ENCODE data around the gene IARS2. TPM values are rescaled to one million over a fixed set of nuclear protein-coding genes. Genes with fewer than 3 reads are reported as not detected.

IARS2 gene
- total and polyA plus RNA-seq, 2 experiments from 2014 or later: 55.2 to 85.8 TPM

GRCh38 chr1:220170836-220171526, 77.0 kb downstream of the IARS2 start:
- no peaks in the 10 kb centered on the region for H3K9me2 ChIP-seq (replicated peaks; ENCODE audit: insufficient read depth)
- WGBS (ENCODE audit: low lambda C conversion rate, missing lambda C conversion rate): 96% methylated on average over 1 of the region's 1 CpG
- no peak overlapping the region for H3K4me2 ChIP-seq
- DNase-seq (ENCODE audit: low spot score): no peak
- no peak overlapping the region for H3K27ac ChIP-seq
- H3K4me3 ChIP-seq: no peak overlapping the region
- TF ChIP-seq, protein P1, sequence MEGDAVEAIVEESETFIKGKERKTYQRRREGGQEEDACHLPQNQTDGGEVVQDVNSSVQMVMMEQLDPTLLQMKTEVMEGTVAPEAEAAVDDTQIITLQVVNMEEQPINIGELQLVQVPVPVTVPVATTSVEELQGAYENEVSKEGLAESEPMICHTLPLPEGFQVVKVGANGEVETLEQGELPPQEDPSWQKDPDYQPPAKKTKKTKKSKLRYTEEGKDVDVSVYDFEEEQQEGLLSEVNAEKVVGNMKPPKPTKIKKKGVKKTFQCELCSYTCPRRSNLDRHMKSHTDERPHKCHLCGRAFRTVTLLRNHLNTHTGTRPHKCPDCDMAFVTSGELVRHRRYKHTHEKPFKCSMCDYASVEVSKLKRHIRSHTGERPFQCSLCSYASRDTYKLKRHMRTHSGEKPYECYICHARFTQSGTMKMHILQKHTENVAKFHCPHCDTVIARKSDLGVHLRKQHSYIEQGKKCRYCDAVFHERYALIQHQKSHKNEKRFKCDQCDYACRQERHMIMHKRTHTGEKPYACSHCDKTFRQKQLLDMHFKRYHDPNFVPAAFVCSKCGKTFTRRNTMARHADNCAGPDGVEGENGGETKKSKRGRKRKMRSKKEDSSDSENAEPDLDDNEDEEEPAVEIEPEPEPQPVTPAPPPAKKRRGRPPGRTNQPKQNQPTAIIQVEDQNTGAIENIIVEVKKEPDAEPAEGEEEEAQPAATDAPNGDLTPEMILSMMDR (IDR thresholded peaks at IDR 0.05; ENCODE audit: poor library complexity): no peak
- TF ChIP-seq EZH2 (IDR thresholded peaks at IDR 0.05; ENCODE audit: borderline replicate concordance): no peak
- H3K9me3 ChIP-seq (ENCODE audit: low read depth): no peaks in the 10 kb centered on the region
- no peaks in the 10 kb centered on the region for H3K4me1 ChIP-seq (ENCODE audit: insufficient read depth)
- no peaks in the 10 kb centered on the region for H3K27me3 ChIP-seq
- peaks cover 3% of the 10 kb centered on the region for H3K79me2 ChIP-seq
- no peaks in the 10 kb centered on the region for H4K20me1 ChIP-seq (ENCODE audit: insufficient read depth, poor library complexity, severe bottlenecking)
- H2AFZ ChIP-seq: no peak overlapping the region
- peaks cover 5% of the 10 kb centered on the region for H3K36me3 ChIP-seq (replicated peaks; ENCODE audit: insufficient read depth, low read depth)

DNA sequence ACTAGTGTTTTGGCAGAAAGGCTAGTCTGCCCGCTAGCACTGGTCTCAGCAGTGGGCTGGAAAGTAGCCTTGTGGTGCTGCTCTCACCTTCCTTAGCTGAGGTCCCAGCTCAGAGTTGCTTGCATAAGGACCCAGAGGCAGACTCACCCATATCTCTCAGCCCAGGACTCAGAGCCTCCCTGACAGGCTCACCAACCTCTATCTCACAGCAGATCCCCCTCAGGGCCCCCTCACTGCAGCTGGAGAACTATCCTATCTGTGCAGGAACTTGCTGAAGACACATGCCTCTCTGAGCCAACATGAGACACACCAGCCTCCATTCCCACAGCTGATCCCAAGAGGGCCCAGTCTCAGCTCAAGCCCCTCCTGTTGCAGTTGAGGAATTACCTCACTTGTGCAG, 82.6 kb downstream of the IARS2 start:
- WGBS (ENCODE audit: low lambda C conversion rate, missing lambda C conversion rate): 96% methylated on average over 1 of the region's 1 CpG
- Histone ChIP-seq H2AFZ (no peak overlapping the region), H3K27me3 (no peaks in the 10 kb centered on the region), H3K36me3 (replicated peaks; ENCODE audit: insufficient read depth, low read depth) (peaks cover 5% of the 10 kb centered on the region), H3K27ac (no peak overlapping the region), H3K4me1 (ENCODE audit: insufficient read depth) (no peaks in the 10 kb centered on the region), H3K4me2 (no peak overlapping the region), H3K4me3 (no peak overlapping the region), H3K9me3 (ENCODE audit: low read depth) (no peaks in the 10 kb centered on the region), H3K79me2 (peaks cover 6% of the 10 kb centered on the region), H4K20me1 (ENCODE audit: insufficient read depth, poor library complexity, severe bottlenecking) (no peaks in the 10 kb centered on the region), H3K9me2 (replicated peaks; ENCODE audit: insufficient read depth) (no peaks in the 10 kb centered on the region)
- no peak for DNase-seq (ENCODE audit: low spot score)
- TF ChIP-seq EZH2 (IDR thresholded peaks at IDR 0.05; ENCODE audit: borderline replicate concordance) (no peak), EZH2phosphoT487 (IDR thresholded peaks at IDR 0.05; ENCODE audit: low read depth, severe bottlenecking, unreplicated experiment) (no peak)
- TF ChIP-seq, protein P1 (IDR thresholded peaks at IDR 0.05; ENCODE audit: poor library complexity): no peak

GRCh38 chr1:220182111-220182510, 88.2 kb downstream of the IARS2 start:
- Histone ChIP-seq H4K20me1 (ENCODE audit: insufficient read depth, poor library complexity, severe bottlenecking) (no peaks in the 10 kb centered on the region), H3K4me2 (no peak overlapping the region), H3K36me3 (replicated peaks; ENCODE audit: insufficient read depth, low read depth) (no peaks in the 10 kb centered on the region), H3K9me2 (replicated peaks; ENCODE audit: insufficient read depth) (no peaks in the 10 kb centered on the region), H3K4me3 (no peak overlapping the region), H3K79me2 (peaks cover 3% of the 10 kb centered on the region), H3K4me1 (ENCODE audit: insufficient read depth) (no peaks in the 10 kb centered on the region), H3K9me3 (ENCODE audit: low read depth) (no peaks in the 10 kb centered on the region), H3K27ac (no peak overlapping the region), H3K27me3 (no peaks in the 10 kb centered on the region), H2AFZ (no peak overlapping the region)
- DNase-seq (ENCODE audit: low spot score): no peak
- TF ChIP-seq, protein P1 (IDR thresholded peaks at IDR 0.05; ENCODE audit: poor library complexity): no peak
- no peak for TF ChIP-seq EZH2phosphoT487 (IDR thresholded peaks at IDR 0.05; ENCODE audit: low read depth, severe bottlenecking, unreplicated experiment)
- TF ChIP-seq EZH2 (IDR thresholded peaks at IDR 0.05; ENCODE audit: borderline replicate concordance): no peak
- WGBS (ENCODE audit: low lambda C conversion rate, missing lambda C conversion rate): 94% methylated on average over 1 of the region's 1 CpG

Data from hepatocyte (in vitro differentiated cells).